ENCODE measurements around the gene CHST2. TPM values are rescaled to one million over a fixed set of nuclear protein-coding genes. Genes with fewer than 3 reads are reported as not detected.
A peak's percentile ranks its signal among the peaks of the same experiment; 100 is the strongest.

Gene CHST2
- total RNA-seq, 6 donors from 2014 or later: 2.1 to 12.8 (median 11.7) TPM

DNA sequence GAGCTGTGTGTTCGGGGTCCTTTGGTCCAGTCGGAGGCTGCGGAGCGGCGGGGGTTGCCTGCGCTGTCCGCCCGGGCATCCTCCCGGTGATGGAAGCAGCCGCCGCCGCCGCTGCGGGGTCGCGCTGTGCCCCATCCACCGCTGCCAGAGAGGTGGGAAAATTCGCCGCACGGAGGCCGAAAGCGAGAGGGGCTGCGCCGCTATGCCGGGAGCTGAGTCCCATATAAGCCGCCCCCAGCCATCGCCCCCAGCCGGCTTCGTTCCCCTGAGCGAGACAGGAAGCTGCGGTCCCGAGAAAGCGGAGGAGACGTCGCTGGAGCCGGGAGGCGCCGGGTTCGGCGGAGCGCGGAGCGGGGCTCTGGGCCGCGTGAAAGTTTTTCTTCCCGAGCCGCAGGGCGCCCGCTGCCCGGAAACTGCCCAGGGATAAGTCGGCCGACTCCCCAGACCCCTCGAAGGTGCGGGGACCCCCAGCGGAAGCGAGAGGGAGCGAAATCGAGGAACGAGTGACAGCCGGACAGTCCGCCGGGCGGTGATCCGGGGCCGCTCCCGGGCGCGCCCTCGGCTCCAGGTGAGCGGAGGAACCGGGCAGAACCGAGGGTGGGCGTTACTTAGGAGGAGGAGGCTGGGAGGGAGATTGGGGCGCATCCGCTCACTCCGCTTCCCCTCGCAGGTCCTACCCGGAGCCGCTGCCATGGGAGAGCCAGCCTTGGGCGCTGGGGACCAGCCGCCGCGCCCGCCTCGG lies 574 bp downstream of the CHST2 start:
- H3K9me3 ChIP-seq: no peaks in the 10 kb centered on the region
- peak overlapping the region; percentile 71 to 88 (median 84) for H3K27ac ChIP-seq
- H3K36me3 ChIP-seq: peaks cover 0 to 6% (median 2%) of the 10 kb centered on the region in 4 donors
- peaks cover 0 to 16% (median 10%) of the 10 kb centered on the region in 4 donors for H3K27me3 ChIP-seq
- peak overlapping the region; percentile 75 to 93 (median 79) for H3K4me3 ChIP-seq
- DNase-seq: peak in 1 of 2 donors; percentile 89
- 1% methylated on average over 67 of the region's 85 CpGs; no CpG with 5 or more reads in 1 of the 2 donors for WGBS, 2 donors
- ATAC-seq (ENCODE audit: low FRiP score in 2 of 2): peak in 1 of 2 donors; percentile 47
- peaks cover 13 to 41% (median 17%) of the 10 kb centered on the region in 4 donors for H3K4me1 ChIP-seq
- TF ChIP-seq, protein P1, sequence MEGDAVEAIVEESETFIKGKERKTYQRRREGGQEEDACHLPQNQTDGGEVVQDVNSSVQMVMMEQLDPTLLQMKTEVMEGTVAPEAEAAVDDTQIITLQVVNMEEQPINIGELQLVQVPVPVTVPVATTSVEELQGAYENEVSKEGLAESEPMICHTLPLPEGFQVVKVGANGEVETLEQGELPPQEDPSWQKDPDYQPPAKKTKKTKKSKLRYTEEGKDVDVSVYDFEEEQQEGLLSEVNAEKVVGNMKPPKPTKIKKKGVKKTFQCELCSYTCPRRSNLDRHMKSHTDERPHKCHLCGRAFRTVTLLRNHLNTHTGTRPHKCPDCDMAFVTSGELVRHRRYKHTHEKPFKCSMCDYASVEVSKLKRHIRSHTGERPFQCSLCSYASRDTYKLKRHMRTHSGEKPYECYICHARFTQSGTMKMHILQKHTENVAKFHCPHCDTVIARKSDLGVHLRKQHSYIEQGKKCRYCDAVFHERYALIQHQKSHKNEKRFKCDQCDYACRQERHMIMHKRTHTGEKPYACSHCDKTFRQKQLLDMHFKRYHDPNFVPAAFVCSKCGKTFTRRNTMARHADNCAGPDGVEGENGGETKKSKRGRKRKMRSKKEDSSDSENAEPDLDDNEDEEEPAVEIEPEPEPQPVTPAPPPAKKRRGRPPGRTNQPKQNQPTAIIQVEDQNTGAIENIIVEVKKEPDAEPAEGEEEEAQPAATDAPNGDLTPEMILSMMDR (IDR thresholded peaks at IDR 0.05): no peak
- TF ChIP-seq EP300 (IDR thresholded peaks at IDR 0.05) (no peak), POLR2AphosphoS5 (IDR thresholded peaks at IDR 0.05) (no peak), POLR2A (IDR thresholded peaks at IDR 0.05) (no peak)

DNA sequence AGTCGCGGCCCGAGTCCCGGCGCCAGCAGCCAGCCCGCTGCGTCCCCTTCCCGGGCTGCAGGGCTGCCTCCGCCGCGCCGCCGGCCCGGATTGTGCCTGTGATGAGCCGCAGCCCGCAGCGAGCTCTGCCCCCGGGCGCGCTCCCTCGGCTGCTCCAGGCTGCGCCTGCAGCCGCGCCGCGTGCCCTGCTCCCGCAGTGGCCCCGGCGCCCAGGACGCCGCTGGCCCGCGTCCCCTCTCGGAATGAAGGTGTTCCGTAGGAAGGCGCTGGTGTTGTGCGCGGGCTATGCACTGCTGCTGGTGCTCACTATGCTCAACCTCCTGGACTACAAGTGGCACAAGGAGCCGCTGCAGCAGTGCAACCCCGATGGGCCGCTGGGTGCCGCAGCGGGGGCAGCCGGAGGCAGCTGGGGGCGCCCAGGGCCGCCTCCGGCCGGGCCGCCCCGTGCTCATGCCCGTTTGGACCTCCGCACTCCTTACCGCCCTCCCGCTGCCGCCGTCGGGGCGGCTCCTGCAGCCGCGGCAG lies 1.2 kb downstream of the CHST2 start:
- H3K36me3 ChIP-seq: peaks cover 0 to 6% (median 2%) of the 10 kb centered on the region in 4 donors
- 2 to 20% methylated on average over 2 to 37 of the region's 60 CpGs for WGBS, 2 donors
- H3K27ac ChIP-seq: peak overlapping the region; percentile 71 to 88 (median 84)
- H3K27me3 ChIP-seq: peaks cover 0 to 16% (median 10%) of the 10 kb centered on the region in 4 donors
- peaks cover 13 to 43% (median 17%) of the 10 kb centered on the region in 4 donors for H3K4me1 ChIP-seq
- H3K4me3 ChIP-seq: peak overlapping the region; percentile 75 to 93 (median 79)
- ATAC-seq (ENCODE audit: low FRiP score in 2 of 2): peak in 1 of 2 donors; percentile 24
- DNase-seq: peak; percentile 21 to 87
- TF ChIP-seq, protein P1 (IDR thresholded peaks at IDR 0.05): peak in 1 of 6 experiments; percentile 28
- TF ChIP-seq POLR2A (IDR thresholded peaks at IDR 0.05) (no peak), POLR2AphosphoS5 (IDR thresholded peaks at IDR 0.05) (no peak), EP300 (IDR thresholded peaks at IDR 0.05) (no peak)
- no peaks in the 10 kb centered on the region for H3K9me3 ChIP-seq

DNA sequence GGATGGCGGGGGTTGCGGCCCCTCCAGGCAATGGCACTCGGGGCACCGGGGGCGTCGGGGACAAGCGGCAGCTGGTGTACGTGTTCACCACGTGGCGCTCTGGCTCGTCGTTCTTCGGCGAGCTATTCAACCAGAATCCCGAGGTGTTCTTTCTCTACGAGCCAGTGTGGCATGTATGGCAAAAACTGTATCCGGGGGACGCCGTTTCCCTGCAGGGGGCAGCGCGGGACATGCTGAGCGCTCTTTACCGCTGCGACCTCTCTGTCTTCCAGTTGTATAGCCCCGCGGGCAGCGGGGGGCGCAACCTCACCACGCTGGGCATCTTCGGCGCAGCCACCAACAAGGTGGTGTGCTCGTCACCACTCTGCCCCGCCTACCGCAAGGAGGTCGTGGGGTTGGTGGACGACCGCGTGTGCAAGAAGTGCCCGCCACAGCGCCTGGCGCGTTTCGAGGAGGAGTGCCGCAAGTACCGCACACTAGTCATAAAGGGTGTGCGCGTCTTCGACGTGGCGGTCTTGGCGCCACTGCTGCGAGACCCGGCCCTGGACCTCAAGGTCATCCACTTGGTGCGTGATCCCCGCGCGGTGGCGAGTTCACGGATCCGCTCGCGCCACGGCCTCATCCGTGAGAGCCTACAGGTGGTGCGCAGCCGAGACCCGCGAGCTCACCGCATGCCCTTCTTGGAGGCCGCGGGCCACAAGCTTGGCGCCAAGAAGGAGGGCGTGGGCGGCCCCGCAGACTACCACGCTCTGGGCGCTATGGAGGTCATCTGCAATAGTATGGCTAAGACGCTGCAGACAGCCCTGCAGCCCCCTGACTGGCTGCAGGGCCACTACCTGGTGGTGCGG lies 1.9 kb downstream of the CHST2 start:
- Histone ChIP-seq H3K4me1 (peaks cover 13 to 43% (median 17%) of the 10 kb centered on the region in 4 donors), H3K36me3 (peaks cover 0 to 6% (median 2%) of the 10 kb centered on the region in 4 donors), H3K27ac (peak overlapping the region in 2 of 4 donors; percentile 83 to 85), H3K9me3 (no peaks in the 10 kb centered on the region), H3K4me3 (peak overlapping the region; percentile 75 to 93 (median 79)), H3K27me3 (peaks cover 0 to 16% (median 10%) of the 10 kb centered on the region in 4 donors)
- WGBS, 2 donors: 62 to 63% methylated on average over 32 to 68 of the region's 79 CpGs
- DNase-seq (peak; percentile 44 to 85), ATAC-seq (ENCODE audit: low FRiP score in 2 of 2) (peak; percentile 2 to 54)
- TF ChIP-seq EP300 (IDR thresholded peaks at IDR 0.05): no peak
- no peak for TF ChIP-seq POLR2A (IDR thresholded peaks at IDR 0.05)
- TF ChIP-seq, protein P1 (IDR thresholded peaks at IDR 0.05): peak in 5 of 6 experiments; percentile 13 to 65 (median 24)
- TF ChIP-seq POLR2AphosphoS5 (IDR thresholded peaks at IDR 0.05): no peak

DNA sequence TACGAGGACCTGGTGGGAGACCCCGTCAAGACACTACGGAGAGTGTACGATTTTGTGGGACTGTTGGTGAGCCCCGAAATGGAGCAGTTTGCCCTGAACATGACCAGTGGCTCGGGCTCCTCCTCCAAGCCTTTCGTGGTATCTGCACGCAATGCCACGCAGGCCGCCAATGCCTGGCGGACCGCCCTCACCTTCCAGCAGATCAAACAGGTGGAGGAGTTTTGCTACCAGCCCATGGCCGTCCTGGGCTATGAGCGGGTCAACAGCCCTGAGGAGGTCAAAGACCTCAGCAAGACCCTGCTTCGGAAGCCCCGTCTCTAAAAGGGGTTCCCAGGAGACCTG lies 2.5 kb downstream of the CHST2 start:
- Histone ChIP-seq H3K36me3 (peaks cover 0 to 6% (median 2%) of the 10 kb centered on the region in 4 donors), H3K27me3 (peaks cover 0 to 16% (median 10%) of the 10 kb centered on the region in 4 donors), H3K4me3 (peak overlapping the region in 1 of 4 donors; percentile 93), H3K27ac (no peak overlapping the region), H3K4me1 (peaks cover 13 to 43% (median 17%) of the 10 kb centered on the region in 4 donors), H3K9me3 (no peaks in the 10 kb centered on the region)
- TF ChIP-seq, protein P1 (IDR thresholded peaks at IDR 0.05): no peak
- TF ChIP-seq POLR2A (IDR thresholded peaks at IDR 0.05) (no peak), EP300 (IDR thresholded peaks at IDR 0.05) (no peak), POLR2AphosphoS5 (IDR thresholded peaks at IDR 0.05) (no peak)
- ATAC-seq (ENCODE audit: low FRiP score in 2 of 2) (peak in 1 of 2 donors; percentile 8), DNase-seq (peak in 1 of 2 donors; percentile 69)
- 93 to 100% methylated on average over 6 to 15 of the region's 16 CpGs for WGBS, 2 donors
